GM23338 (cell line): Measurements from ENCODE around the gene STAT4. TPM values are rescaled to one million over a fixed set of nuclear protein-coding genes. Genes with fewer than 3 reads are reported as not detected.

Source experiments
- ATAC-seq: fragments of 200-7000 bp; cut with Tn5 transposase; 3 replicates; pipeline ENCODE4 v1.9.1; 2020
- DNase-seq: peaks from one replicate; pipeline ENCODE4 v3.0.0-alpha.2; 2015; ENCODE audit warnings: low spot score
- H2AFZ ChIP-seq: fragments of 200-600 bp; sonication (generic); 2 replicates; pipeline ENCODE4 v1.8.0; 2016; ENCODE audit warnings: antibody characterized with exemption, mild to moderate bottlenecking, moderate library complexity
- H3F3A ChIP-seq: fragments of 200-600 bp; sonication (generic); replicated peaks from 2 replicates; pipeline ENCODE4 v1.8.0; 2017; ENCODE audit warnings: antibody characterized with exemption, mixed run types, low read depth
- H3K27ac ChIP-seq: fragments of 200-600 bp; sonication (generic); 2 replicates; pipeline ENCODE4 v1.6.1; 2016; ENCODE audit warnings: low read depth
- H3K27me3 ChIP-seq: fragments of 200-600 bp; sonication (generic); 2 replicates; pipeline ENCODE4 v1.8.0; 2016; ENCODE audit warnings: mild to moderate bottlenecking, mixed run types, moderate library complexity; ENCODE audit not compliant: insufficient read depth
- H3K36me3 ChIP-seq: fragments of 200-600 bp; sonication (generic); 2 replicates; pipeline ENCODE4 v1.8.0; 2016; ENCODE audit warnings: mild to moderate bottlenecking; ENCODE audit not compliant: insufficient read depth
- H3K4me1 ChIP-seq: fragments of 200-600 bp; sonication (generic); 2 replicates; pipeline ENCODE4 v1.8.0; 2016; ENCODE audit warnings: mild to moderate bottlenecking, moderate library complexity; ENCODE audit not compliant: insufficient read depth
- H3K4me2 ChIP-seq: fragments of 200-600 bp; sonication (generic); 2 replicates; pipeline ENCODE4 v1.7.1; 2017; ENCODE audit warnings: mixed run types
- H3K4me3 ChIP-seq: fragments of 200-600 bp; sonication (generic); 2 replicates; pipeline ENCODE4 v1.6.1; 2016; ENCODE audit warnings: mixed run types
- H3K79me2 ChIP-seq: fragments of 200-600 bp; sonication (generic); replicated peaks from 2 replicates; pipeline ENCODE4 v1.8.0; 2017; ENCODE audit warnings: mild to moderate bottlenecking; ENCODE audit not compliant: insufficient read depth
- H3K9me2 ChIP-seq: fragments of 200-600 bp; sonication (generic); 2 replicates; pipeline ENCODE4 v1.8.0; 2017; ENCODE audit not compliant: insufficient read depth
- H4K20me1 ChIP-seq: fragments of 200-600 bp; sonication (generic); replicated peaks from 2 replicates; pipeline ENCODE4 v1.8.0; 2017; ENCODE audit warnings: mild to moderate bottlenecking; ENCODE audit not compliant: insufficient read depth
- H3K27ac Mint-ChIP-seq: 2 replicates; pipeline ENCODE4 v1.8.0; 2020; ENCODE audit warnings: inconsistent platforms, mild to moderate bottlenecking, moderate library complexity, mixed read lengths
- H3K27me3 Mint-ChIP-seq: 3 replicates; pipeline ENCODE4 v1.8.0; 2022; ENCODE audit warnings: low read depth, mild to moderate bottlenecking, moderate library complexity, mixed read lengths, inconsistent platforms; ENCODE audit not compliant: insufficient read depth, poor library complexity
- H3K36me3 Mint-ChIP-seq: 3 replicates; pipeline ENCODE4 v1.8.0; 2021; ENCODE audit warnings: low read depth, mild to moderate bottlenecking, inconsistent platforms, moderate library complexity, mixed read lengths
- H3K4me1 Mint-ChIP-seq: 3 replicates; pipeline ENCODE4 v1.8.0; 2020; ENCODE audit warnings: mild to moderate bottlenecking, inconsistent platforms, mixed read lengths
- H3K4me3 Mint-ChIP-seq: 3 replicates; pipeline ENCODE4 v1.8.0; 2021; ENCODE audit warnings: moderate library complexity, mild to moderate bottlenecking, inconsistent platforms, mixed read lengths
- H3K9me3 Mint-ChIP-seq: 3 replicates; pipeline ENCODE4 v1.8.0; 2020; ENCODE audit warnings: moderate library complexity, mild to moderate bottlenecking, inconsistent platforms, mixed read lengths
- CREB1 ChIP-seq: fragments of 250-450 bp; sonication (Bioruptor Pico); IDR thresholded peaks from 2 replicates; pipeline ENCODE4 v1.5.0; 2020; ENCODE audit warnings: low read depth, mild to moderate bottlenecking, moderate library complexity
- CTCF ChIP-seq, 2 experiments: fragments of 200-600 bp in 1 of 2; sonication (generic) in 1 of 2; conservative IDR thresholded peaks; 2 replicates each; pipeline versions ENCODE4 v1.5.1 to v1.6.1; 2016 to 2017; ENCODE audit warnings: antibody characterized with exemption in 2 of 2, low read depth in 2 of 2, mild to moderate bottlenecking in 2 of 2, moderate library complexity in 1 of 2
- ETS1 ChIP-seq: IDR thresholded peaks from 2 replicates; pipeline ENCODE4 v1.6.1; 2016; ENCODE audit warnings: antibody characterized with exemption
- EZH2phosphoT487 ChIP-seq: fragments of 200-600 bp; sonication (generic); IDR thresholded peaks from one replicate; pipeline ENCODE4 v1.8.1; 2018; ENCODE audit warnings: antibody characterized with exemption; ENCODE audit not compliant: unreplicated experiment
- JUNB ChIP-seq: IDR thresholded peaks from one replicate; pipeline ENCODE4 v1.6.1; 2016; ENCODE audit warnings: antibody characterized with exemption; ENCODE audit not compliant: unreplicated experiment
- NANOG ChIP-seq: IDR thresholded peaks from 2 replicates; pipeline ENCODE4 v1.6.1; 2016; ENCODE audit warnings: antibody characterized with exemption, borderline replicate concordance
- REST ChIP-seq: IDR thresholded peaks from one replicate; pipeline ENCODE4 v1.6.1; 2018; ENCODE audit warnings: antibody characterized with exemption; ENCODE audit not compliant: unreplicated experiment
- STAT1 ChIP-seq: IDR thresholded peaks from one replicate; pipeline ENCODE4 v1.6.1; 2016; ENCODE audit warnings: antibody characterized with exemption; ENCODE audit not compliant: unreplicated experiment
- ZNF114 ChIP-seq: fragments of 250-450 bp; sonication (Bioruptor Pico); IDR thresholded peaks from 2 replicates; pipeline ENCODE4 v1.5.0; 2020; ENCODE audit warnings: mild to moderate bottlenecking, moderate library complexity
- ZNF331 ChIP-seq: fragments of 250-450 bp; sonication (Bioruptor Pico); IDR thresholded peaks from 2 replicates; pipeline ENCODE4 v1.5.0; 2020; ENCODE audit warnings: low read depth, mild to moderate bottlenecking, moderate library complexity
- polyA plus RNA-seq: library from polyadenylated mRNA; unstranded; fragments of >200 nt; fragmentation: Nextera tagmentation; extraction: Ambion mirVana; gene quantifications from 2 replicates; pipeline ENCODE4 v1.2.1, GENCODE V29; 2016
- total RNA-seq: library from RNA; depleted of rRNA; stranded (reverse); fragments of >200 nt; shearing (Covaris generic); gene quantifications from 2 replicates; pipeline ENCODE4 v1.2.3, GENCODE V29; 2014

Gene STAT4
- total and polyA plus RNA-seq, 2 experiments from 2014 or later, result 0.52 to 0.86 TPM

- Mint-ChIP-seq H3K27me3 (peaks cover 7% of the 10 kb centered on the region), H3K4me3 (no peak overlapping the region), H3K36me3 (peaks cover 78% of the 10 kb centered on the region), H3K4me1 (no peaks in the 10 kb centered on the region; the same call in 2 of the 3 replicates), H3K27ac (no peak overlapping the region), H3K9me3 (no peaks in the 10 kb centered on the region)
- no peak for DNase-seq
- H3K4me2 ChIP-seq, result no peak overlapping the region
- ATAC-seq, result no peak
- peaks cover 50% of the 10 kb centered on the region for H3K36me3 ChIP-seq
- no peak overlapping the region for H3K27ac ChIP-seq
- no peaks in the 10 kb centered on the region for H3K4me1 ChIP-seq
- H2AFZ ChIP-seq, result no peak overlapping the region
- H3F3A ChIP-seq, result peaks cover 4% of the 10 kb centered on the region; the same call in 1 of the 2 replicates
- H3K9me2 ChIP-seq, result no peaks in the 10 kb centered on the region
- H4K20me1 ChIP-seq, result peaks cover 9% of the 10 kb centered on the region
- TF ChIP-seq CREB1 (CRISPR knock-in tag) (no peak), ZNF331 (CRISPR knock-in tag) (no peak), JUNB (no peak), NANOG (no peak), ETS1 (no peak), CTCF (conservative IDR thresholded peaks at IDR 0.05; ENCODE audit: low read depth in 2 of 2) (no peak)
- H3K27me3 ChIP-seq, result no peaks in the 10 kb centered on the region
- no peak overlapping the region for H3K4me3 ChIP-seq
- H3K79me2 ChIP-seq, result no peaks in the 10 kb centered on the region
Measured at GRCh38 chr2:190994148-190994547, 156.6 kb downstream of the STAT4 start.

- Histone ChIP-seq H3K27me3 (no peaks in the 10 kb centered on the region), H3K4me3 (no peak overlapping the region), H3K79me2 (no peaks in the 10 kb centered on the region), H3K27ac (no peak overlapping the region), H2AFZ (no peak overlapping the region), H4K20me1 (peaks cover 5% of the 10 kb centered on the region), H3K36me3 (peaks cover 46% of the 10 kb centered on the region), H3F3A (0 out of 2 replicates have a peak, but pooled peaks cover 4% of the 10 kb centered on the region), H3K4me2 (no peak overlapping the region), H3K9me2 (no peaks in the 10 kb centered on the region), H3K4me1 (no peaks in the 10 kb centered on the region)
- DNase-seq (no peak), ATAC-seq (no peak)
- H3K36me3 Mint-ChIP-seq, result peaks cover 82% of the 10 kb centered on the region
- H3K9me3 Mint-ChIP-seq, result no peaks in the 10 kb centered on the region
- H3K27me3 Mint-ChIP-seq, result peaks cover 7% of the 10 kb centered on the region
- H3K4me1 Mint-ChIP-seq, result no peaks in the 10 kb centered on the region; the same call in 2 of the 3 replicates
- no peak overlapping the region for H3K4me3 Mint-ChIP-seq
- no peak for TF ChIP-seq STAT1
- no peak overlapping the region for H3K27ac Mint-ChIP-seq
Measured at GRCh38 chr2:190993292-190993643, 157.5 kb downstream of the STAT4 start.

- Histone ChIP-seq H3K4me3 (no peak overlapping the region), H3F3A (no peaks in the 10 kb centered on the region), H3K27me3 (no peaks in the 10 kb centered on the region), H3K79me2 (no peaks in the 10 kb centered on the region), H3K9me2 (no peaks in the 10 kb centered on the region), H3K27ac (no peak overlapping the region), H3K4me2 (no peak overlapping the region), H3K4me1 (no peaks in the 10 kb centered on the region), H4K20me1 (peaks cover 5% of the 10 kb centered on the region), H3K36me3 (peaks cover 31% of the 10 kb centered on the region), H2AFZ (no peak overlapping the region)
- Mint-ChIP-seq H3K27me3 (no peaks in the 10 kb centered on the region), H3K36me3 (peaks cover 78% of the 10 kb centered on the region), H3K4me1 (no peaks in the 10 kb centered on the region; the same call in 2 of the 3 replicates), H3K9me3 (no peaks in the 10 kb centered on the region), H3K27ac (no peak overlapping the region), H3K4me3 (no peak overlapping the region)
- ATAC-seq (no peak), DNase-seq (no peak)
- TF ChIP-seq JUNB, result no peak
- TF ChIP-seq REST, result no peak
- no peak for TF ChIP-seq EZH2phosphoT487
- TF ChIP-seq CTCF (conservative IDR thresholded peaks at IDR 0.05; ENCODE audit: low read depth in 2 of 2), result no peak
- TF ChIP-seq NANOG, result no peak
- TF ChIP-seq STAT1, result no peak
- no peak for TF ChIP-seq ZNF114 (CRISPR knock-in tag)
- TF ChIP-seq ZNF331 (CRISPR knock-in tag), result no peak
Measured at GRCh38 chr2:190990132-190990531, 160.7 kb downstream of the STAT4 start.
